SW480 (cell line): Measurements from ENCODE around the gene UGCG.
"Not testable (repeated sequence)": the region's sequence is repeated elsewhere in the genome, so short reads cannot be mapped to it uniquely, and the experiment has no call there.

Experiments
- DNase-seq: peaks from one replicate; pipeline ENCODE4 v3.0.0-alpha.2; 2016; ENCODE audit warnings: low spot score

The UGCG gene

GRCh38 chr9:111919875-111920274, 23.3 kb downstream of the UGCG start:
- no peak for DNase-seq

GRCh38 chr9:111920531-111920930, 23.9 kb downstream of the UGCG start:
- DNase-seq, result no peak

- DNase-seq, result no peak
These were observed 25.9 kb downstream of the UGCG start for GRCh38 chr9:111922324-111923013.

- no peak for DNase-seq
These were observed 27.7 kb downstream of the UGCG start for GRCh38 chr9:111924281-111924680.

GRCh38 chr9:111925017-111925770, 28.6 kb downstream of the UGCG start:
- no peak for DNase-seq

- no peak for DNase-seq
These were observed 29.2 kb downstream of the UGCG start for GRCh38 chr9:111925784-111926183.

GRCh38 chr9:111926421-111926875, 29.8 kb downstream of the UGCG start:
- no peak for DNase-seq

GRCh38 chr9:111928359-111928720, 31.7 kb downstream of the UGCG start:
- no peak for DNase-seq

- DNase-seq, result no peak
These were observed 38.1 kb downstream of the UGCG start for GRCh38 chr9:111934747-111935146.

GRCh38 chr9:111936391-111936790, 39.8 kb downstream of the UGCG start:
- DNase-seq, result no peak

- DNase-seq, result no peak
These were observed 40.7 kb downstream of the UGCG start for GRCh38 chr9:111937301-111937700.

GRCh38 chr9:111937781-111938426, 41.3 kb downstream of the UGCG start:
- no peak for DNase-seq

GRCh38 chr9:111938427-111938800, 41.8 kb downstream of the UGCG start:
- DNase-seq, result no peak

GRCh38 chr9:111939322-111939721, 42.7 kb downstream of the UGCG start:
- DNase-seq, result no peak

- DNase-seq, result no peak
These were observed 44.1 kb downstream of the UGCG start for GRCh38 chr9:111940697-111941096.

- no peak for DNase-seq
These were observed 46.6 kb downstream of the UGCG start for GRCh38 chr9:111943200-111943599.

- DNase-seq, result no peak
These were observed 47.1 kb downstream of the UGCG start for GRCh38 chr9:111943746-111944145.

- no peak for DNase-seq
These were observed 47.7 kb downstream of the UGCG start for GRCh38 chr9:111944241-111944866.

GRCh38 chr9:111945216-111945615, 48.6 kb downstream of the UGCG start:
- no peak for DNase-seq

- not testable (repeated sequence) for DNase-seq
These were observed 51.5 kb downstream of the UGCG start for GRCh38 chr9:111948109-111948508.

- DNase-seq, result no peak
These were observed 52.3 kb downstream of the UGCG start for GRCh38 chr9:111948951-111949350.

GRCh38 chr9:111949919-111950318, 53.3 kb downstream of the UGCG start:
- no peak for DNase-seq

- no peak for DNase-seq
These were observed 55.9 kb downstream of the UGCG start for GRCh38 chr9:111952559-111952958.
